ENCODE measurements around the gene MRI1. TPM values are rescaled to one million over a fixed set of nuclear protein-coding genes. Genes with fewer than 3 reads are reported as not detected.

Gene MRI1
- total RNA-seq, 1 experiment from 2014 or later = 33.8 TPM

- Histone ChIP-seq H3K4me1 (replicated peaks; ENCODE audit: insufficient read depth) (no peaks in the 10 kb centered on the region), H3K9me2 (ENCODE audit: insufficient read depth) (no peaks in the 10 kb centered on the region), H3F3A (ENCODE audit: insufficient read depth, low read depth) (no peaks in the 10 kb centered on the region), H2AFZ (no peak overlapping the region), H3K79me2 (ENCODE audit: low read depth) (no peaks in the 10 kb centered on the region), H4K20me1 (ENCODE audit: insufficient read depth) (no peaks in the 10 kb centered on the region), H3K9me3 (ENCODE audit: insufficient read depth, low read depth) (no peaks in the 10 kb centered on the region), H3K27me3 (ENCODE audit: insufficient read depth, low read depth) (no peaks in the 10 kb centered on the region), H3K27ac (no peak overlapping the region), H3K4me2 (no peak overlapping the region), H3K4me3 (no peak overlapping the region), H3K36me3 (ENCODE audit: low read depth) (peaks cover 18% of the 10 kb centered on the region; the same call in 1 of the 2 replicates)
- ChIA-PET CTCF (interaction anchor here (0.5 to 0.7 kb wide), 2 partner anchors 22 to 78 kb away, joined by 3 to 10 read pairs; no protein-coding TSS in a partner anchor), POLR2A (ENCODE audit: unreplicated experiment) (no interaction called here)
- peak in 1 of 2 experiments; percentile 0 for DNase-seq
- no TSS peak for BruUV-seq (replicated peaks)
- intact Hi-C loops (cut with micrococcal nuclease; ENCODE audit: unreplicated experiment) = no loop called here
- TF ChIP-seq EZH2 (IDR thresholded peaks at IDR 0.05; ENCODE audit: low read depth) (no peak), CTCF (conservative IDR thresholded peaks at IDR 0.05) (no peak)
Measured at GRCh38 chr19:13756210-13756609, 8.1 kb upstream of the MRI1 start.

GRCh38 chr19:13757805-13758772 is 6.2 kb upstream of the MRI1 start:
- no peaks in the 10 kb centered on the region for H3K27me3 ChIP-seq (ENCODE audit: insufficient read depth, low read depth)
- H4K20me1 ChIP-seq (ENCODE audit: insufficient read depth) = no peaks in the 10 kb centered on the region
- ChIA-PET CTCF (no interaction called here), POLR2A (ENCODE audit: unreplicated experiment) (no interaction called here)
- no peak overlapping the region for H3K4me2 ChIP-seq
- H3K36me3 ChIP-seq (ENCODE audit: low read depth) = peaks cover 18% of the 10 kb centered on the region; the same call in 1 of the 2 replicates
- intact Hi-C loops (cut with micrococcal nuclease; ENCODE audit: unreplicated experiment) = no loop called here
- no peaks in the 10 kb centered on the region for H3K9me2 ChIP-seq (ENCODE audit: insufficient read depth)
- H3K4me1 ChIP-seq (replicated peaks; ENCODE audit: insufficient read depth) = no peaks in the 10 kb centered on the region
- no TSS peak for BruUV-seq (replicated peaks)
- DNase-seq = no peak
- H3F3A ChIP-seq (ENCODE audit: insufficient read depth, low read depth) = no peaks in the 10 kb centered on the region; the same call in 1 of the 2 replicates
- 0 out of 2 replicates have a peak, but pooled peaks cover 6% of the 10 kb centered on the region for H3K79me2 ChIP-seq (ENCODE audit: low read depth)
- no peak overlapping the region for H3K4me3 ChIP-seq
- H3K27ac ChIP-seq = no peak overlapping the region
- no peaks in the 10 kb centered on the region for H3K9me3 ChIP-seq (ENCODE audit: insufficient read depth, low read depth)
- H2AFZ ChIP-seq = no peak overlapping the region
- TF ChIP-seq CTCF (conservative IDR thresholded peaks at IDR 0.05) = no peak
- no peak for TF ChIP-seq EZH2 (IDR thresholded peaks at IDR 0.05; ENCODE audit: low read depth)

GRCh38 chr19:13758795-13759194 is 5.5 kb upstream of the MRI1 start:
- Histone ChIP-seq H3K36me3 (ENCODE audit: low read depth) (peaks cover 18% of the 10 kb centered on the region; the same call in 1 of the 2 replicates), H3F3A (ENCODE audit: insufficient read depth, low read depth) (no peaks in the 10 kb centered on the region; the same call in 1 of the 2 replicates), H3K27ac (no peak overlapping the region), H4K20me1 (ENCODE audit: insufficient read depth) (no peaks in the 10 kb centered on the region), H3K4me2 (no peak overlapping the region), H3K4me1 (replicated peaks; ENCODE audit: insufficient read depth) (no peaks in the 10 kb centered on the region; the same call in 1 of the 2 replicates), H3K9me2 (ENCODE audit: insufficient read depth) (no peaks in the 10 kb centered on the region), H3K79me2 (ENCODE audit: low read depth) (peaks cover 12% of the 10 kb centered on the region), H3K4me3 (no peak overlapping the region), H3K9me3 (ENCODE audit: insufficient read depth, low read depth) (no peaks in the 10 kb centered on the region), H3K27me3 (ENCODE audit: insufficient read depth, low read depth) (no peaks in the 10 kb centered on the region), H2AFZ (no peak overlapping the region)
- peak in 1 of 2 experiments; percentile 10 for DNase-seq
- TF ChIP-seq CTCF (conservative IDR thresholded peaks at IDR 0.05) = no peak
- no TSS peak for BruUV-seq (replicated peaks)
- intact Hi-C loops (cut with micrococcal nuclease; ENCODE audit: unreplicated experiment) = no loop called here
- CTCF ChIA-PET = no interaction called here
- POLR2A ChIA-PET (ENCODE audit: unreplicated experiment) = no interaction called here
